NCI-H128 (cell line): ENCODE data around the gene FAM13A.

Experiments
- DNase-seq: peaks from one replicate; lab custom pipeline; 2025; ENCODE audit not compliant: unreplicated experiment; lab: John Stamatoyannopoulos, UW

The FAM13A gene

DNA sequence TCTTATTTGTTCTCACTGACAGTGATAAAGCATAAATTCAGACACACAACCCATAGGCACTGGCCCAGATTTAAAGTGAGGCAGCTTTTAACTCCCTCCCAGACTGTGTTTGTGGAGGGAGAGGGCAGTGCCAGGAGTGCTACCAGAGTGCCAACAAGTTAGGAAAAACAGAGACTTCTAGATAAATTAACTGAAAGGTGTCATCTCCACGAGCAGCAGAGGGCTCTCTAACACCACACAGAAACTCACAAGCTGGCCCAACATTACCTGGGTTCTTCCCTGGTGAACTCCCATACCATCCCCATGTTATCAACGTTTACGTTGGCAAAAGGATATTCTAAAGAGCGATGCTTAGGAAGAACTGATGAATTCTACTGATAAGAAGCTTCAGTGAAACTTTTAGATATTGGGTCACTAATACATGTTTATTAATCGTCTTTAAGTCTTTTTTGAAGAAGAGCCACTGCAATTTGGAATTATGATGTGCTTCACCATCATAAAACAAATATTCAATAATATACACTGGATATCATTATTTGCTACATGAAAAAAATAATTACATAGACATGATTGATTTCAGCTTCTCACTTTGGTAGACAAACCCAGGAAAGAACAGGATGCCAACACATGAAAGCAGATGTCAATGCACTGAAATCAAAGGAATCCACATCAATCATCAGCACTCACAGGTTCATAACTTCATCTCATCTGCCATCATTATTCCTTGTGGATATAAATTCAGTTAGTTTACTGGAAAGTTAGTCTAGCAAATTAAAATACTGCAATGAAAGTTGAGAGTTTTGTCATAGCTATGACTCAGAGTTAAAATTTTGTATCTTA is 238.1 kb downstream of the FAM13A start:
- peak; percentile 34 for DNase-seq

DNA sequence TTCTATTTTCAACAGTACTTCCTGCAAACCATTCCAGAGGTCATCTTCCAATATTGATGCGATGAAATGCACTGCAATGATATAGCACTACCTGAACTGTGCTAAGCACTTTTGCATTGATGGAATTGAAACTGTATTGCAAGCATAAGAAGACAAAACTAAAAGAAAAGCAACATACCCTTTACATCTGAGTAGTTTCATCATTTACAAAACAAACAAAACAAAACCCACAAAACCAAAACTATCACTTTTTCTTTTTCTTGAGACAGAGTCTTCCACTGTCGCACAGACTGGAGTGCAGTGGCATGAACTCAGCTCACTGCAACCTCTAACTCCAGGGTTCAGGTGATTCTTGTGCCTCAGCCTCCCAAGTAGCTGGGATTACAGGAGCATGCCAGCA is 239.2 kb downstream of the FAM13A start:
- DNase-seq = no peak

DNA sequence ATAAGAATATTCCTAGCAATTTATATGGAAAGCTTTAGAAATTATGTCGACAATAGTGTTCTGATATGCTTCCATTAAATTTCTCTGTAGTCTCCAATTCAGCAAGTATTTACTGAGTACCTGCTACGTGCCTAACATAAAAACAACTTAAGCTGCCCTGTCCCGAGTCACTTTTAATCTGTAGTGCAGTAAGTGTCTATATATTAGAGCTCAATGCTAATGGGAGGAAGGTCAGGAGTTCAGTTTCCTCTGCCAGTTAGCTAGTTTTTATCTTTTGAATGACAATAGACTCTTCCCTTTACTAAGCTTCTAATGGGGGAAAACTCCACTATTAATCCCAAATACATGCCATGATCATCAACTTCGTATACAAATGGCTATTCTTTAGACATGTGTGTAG is 240.6 kb downstream of the FAM13A start:
- no peak for DNase-seq

DNA sequence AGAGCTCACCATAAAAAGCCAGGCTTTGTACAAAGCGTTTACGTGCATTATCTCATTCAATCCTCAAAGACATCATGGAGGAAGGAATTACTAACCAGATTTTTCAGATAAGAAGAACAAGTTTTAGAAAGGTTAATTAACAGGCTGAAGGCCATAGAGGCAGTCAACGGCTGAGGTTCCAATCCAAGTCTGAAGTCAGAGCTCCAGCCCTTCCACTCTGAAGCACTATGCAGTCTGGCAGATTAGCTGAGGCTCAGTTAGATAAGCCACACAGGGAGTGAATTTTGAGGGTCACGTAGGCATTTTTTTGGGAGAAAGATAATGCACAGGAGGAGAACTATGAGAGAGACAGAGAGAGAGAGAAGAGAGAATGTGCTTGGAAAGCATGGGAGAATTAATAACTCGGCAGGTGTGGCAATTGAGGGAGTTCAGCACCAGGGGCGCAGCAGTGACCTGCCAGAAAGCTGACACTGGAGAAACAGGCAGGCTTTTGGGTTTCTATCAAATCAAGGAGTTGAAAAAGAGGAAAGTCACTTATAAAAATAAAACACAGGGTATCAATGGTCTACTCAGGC is 242.9 kb downstream of the FAM13A start:
- DNase-seq = no peak

GRCh38 chr4:88813013-88813412 is 244.0 kb downstream of the FAM13A start:
- DNase-seq = no peak

GRCh38 chr4:88812420-88812819 is 244.6 kb downstream of the FAM13A start:
- no peak for DNase-seq

DNA sequence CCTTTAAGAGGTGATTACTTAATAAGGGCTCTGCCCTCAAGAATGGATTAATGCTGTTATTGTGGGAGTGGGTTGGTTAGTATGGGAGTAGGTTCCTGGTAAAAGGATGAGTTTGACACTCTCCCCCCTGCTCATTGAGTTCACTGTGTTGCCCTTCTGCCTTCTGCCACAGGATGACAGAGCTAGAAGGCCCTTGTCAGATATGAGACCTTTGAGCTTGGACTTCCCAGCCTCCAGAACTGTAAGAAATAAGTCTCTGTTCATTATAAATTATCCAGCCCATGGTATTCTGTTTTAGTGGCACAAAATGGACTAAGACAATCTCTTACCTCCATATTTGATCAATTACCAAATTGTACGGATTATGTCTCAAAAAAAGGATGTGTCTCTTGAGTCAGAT is 245.1 kb downstream of the FAM13A start:
- no peak for DNase-seq

DNA sequence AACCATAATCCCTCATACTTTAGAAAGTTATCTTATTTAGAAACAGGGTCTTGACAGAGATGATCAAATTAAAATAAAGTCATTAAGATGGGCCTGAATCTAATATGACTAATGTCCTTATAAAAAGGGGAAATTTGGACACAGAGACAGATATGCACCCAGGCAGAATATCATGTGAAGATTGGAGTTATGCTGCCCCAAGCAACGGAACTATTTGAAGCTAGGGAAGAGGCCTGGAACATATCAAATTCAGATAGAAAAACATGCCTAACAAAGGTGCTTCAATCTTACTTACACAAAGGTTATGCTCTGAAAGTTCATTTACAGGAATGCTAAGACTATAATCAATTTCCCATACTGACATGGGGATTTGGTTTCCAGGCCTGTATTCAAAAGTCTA is 246.7 kb downstream of the FAM13A start:
- no peak for DNase-seq

DNA sequence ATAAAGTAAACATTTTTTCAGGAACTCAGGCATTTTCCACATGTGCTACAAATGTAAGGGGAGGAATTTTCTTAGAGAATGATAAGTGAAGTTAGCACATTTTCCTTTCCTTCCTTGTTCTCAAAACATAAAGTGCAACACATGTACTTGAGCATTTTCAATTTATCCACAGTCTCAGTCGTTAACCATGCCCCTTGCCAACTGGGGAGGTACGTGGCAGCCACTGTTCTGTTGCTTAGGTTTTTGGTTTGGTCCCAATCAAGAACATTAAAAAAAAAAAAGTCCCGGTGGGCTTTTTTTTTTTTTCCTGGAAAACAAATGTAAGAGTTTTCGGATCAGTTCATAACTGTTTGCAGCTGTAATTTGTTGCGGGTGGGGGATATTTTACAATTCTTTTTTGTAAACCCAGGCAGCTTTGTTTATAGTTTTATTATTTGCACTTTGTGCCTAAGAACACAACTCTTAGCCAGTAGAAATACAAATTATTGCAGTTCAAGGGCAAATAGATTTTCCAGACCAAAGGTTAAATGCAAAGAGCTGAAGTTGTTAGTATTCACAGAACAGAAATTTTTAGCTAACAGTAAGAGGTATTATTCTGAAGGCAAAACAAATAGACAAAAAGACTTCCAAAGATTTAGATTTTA is 247.3 kb downstream of the FAM13A start:
- no peak for DNase-seq

- no peak for DNase-seq
Measured at GRCh38 chr4:88809101-88809500, 247.9 kb downstream of the FAM13A start.

DNA sequence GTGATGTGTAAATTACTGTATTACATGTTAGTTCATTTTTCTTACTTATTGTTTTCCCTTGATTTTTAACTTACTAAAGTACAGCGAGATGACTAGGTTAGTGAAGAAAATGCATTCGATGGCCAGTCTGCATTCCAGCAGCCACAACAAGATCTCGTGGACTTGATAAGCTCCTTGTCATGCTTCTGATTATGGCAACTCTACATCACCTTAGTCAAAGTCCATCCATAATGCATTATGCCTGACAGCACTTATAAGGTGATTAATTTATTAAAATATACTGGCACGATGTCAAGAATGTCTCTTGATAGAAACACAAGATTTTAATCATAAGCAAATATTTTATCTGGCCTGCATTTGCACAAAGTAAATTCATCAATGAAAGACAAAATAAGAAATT is 249.5 kb downstream of the FAM13A start:
- no peak for DNase-seq

DNA sequence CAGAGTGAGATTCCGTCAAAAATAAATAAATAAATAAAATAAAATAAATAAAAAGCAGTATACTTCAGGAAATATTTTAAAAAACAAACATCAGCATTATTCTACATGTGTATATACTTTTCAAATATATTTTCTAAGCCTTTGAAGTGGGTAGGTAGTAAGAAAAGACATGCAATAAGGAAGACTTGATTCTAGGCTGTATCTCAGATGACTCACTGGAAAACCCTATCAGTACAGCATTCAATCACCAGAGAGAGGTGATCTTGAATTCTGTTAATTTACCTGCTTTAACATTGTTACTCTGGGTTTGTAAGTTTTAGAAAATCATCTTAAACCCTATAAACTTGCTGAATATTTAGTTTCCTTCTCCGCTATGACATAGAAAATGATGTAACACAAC is 252.8 kb downstream of the FAM13A start:
- no peak for DNase-seq

GRCh38 chr4:88803600-88804096 is 253.3 kb downstream of the FAM13A start:
- no peak for DNase-seq

GRCh38 chr4:88802585-88803286 is 254.2 kb downstream of the FAM13A start:
- no peak for DNase-seq

GRCh38 chr4:88802138-88802537 is 254.8 kb downstream of the FAM13A start:
- DNase-seq = no peak

DNA sequence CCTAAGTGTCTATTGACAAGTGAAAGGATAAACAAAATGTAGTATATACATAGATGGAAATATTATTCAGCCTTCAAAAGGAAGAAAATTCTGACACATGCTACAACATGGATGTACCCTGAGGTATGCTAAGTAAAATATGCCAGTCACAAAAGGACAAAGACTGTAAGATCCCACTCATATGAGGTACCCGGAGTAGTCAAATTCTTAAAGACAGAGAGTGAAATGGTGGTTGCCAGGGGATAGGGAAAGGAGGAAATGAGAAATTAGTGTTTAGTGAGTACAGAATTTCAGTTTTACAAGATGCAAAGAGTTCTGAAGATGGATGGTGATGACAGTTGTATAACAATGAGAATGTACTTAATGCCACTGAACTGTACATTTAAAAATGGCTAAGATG is 257.1 kb downstream of the FAM13A start:
- DNase-seq = no peak

- no peak for DNase-seq
Measured at GRCh38 chr4:88797725-88798124, 259.3 kb downstream of the FAM13A start.

DNA sequence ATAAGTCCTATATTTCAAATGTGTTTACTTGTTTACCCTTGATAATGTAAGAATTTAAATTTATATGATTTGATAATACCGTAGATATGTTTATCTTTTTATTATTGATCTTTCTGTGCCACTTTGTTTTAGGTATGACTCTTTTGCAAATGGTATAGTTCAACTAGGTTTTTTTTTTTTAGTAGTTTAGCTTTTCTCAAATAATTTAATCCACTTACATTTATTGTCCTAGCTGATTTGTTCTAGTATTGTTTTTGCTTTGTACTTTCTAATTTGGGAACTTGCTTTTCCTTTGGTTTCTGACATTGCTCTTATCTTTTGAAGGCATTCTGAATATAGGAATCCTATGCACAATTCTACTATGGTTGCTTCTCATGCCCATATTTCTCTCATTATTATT is 260.4 kb downstream of the FAM13A start:
- no peak for DNase-seq

DNA sequence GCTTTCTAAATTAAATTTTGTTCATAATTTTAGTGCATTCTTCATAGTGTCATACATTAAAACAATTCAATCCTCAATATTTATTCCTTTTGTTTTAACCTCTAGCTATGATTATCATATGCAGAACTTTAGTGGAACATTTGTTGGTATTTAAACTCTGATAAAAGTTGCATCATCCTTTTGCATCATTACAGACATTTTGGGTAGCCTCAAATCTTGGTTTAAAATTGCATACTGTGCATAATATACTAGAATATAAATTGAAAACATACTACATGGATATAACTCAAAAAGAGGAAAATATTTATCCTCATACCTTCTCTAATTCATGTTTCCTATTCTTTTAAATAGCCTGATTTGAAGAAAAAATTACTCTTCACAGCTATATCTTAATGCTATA is 262.0 kb downstream of the FAM13A start:
- no peak for DNase-seq

- no peak for DNase-seq
Measured at GRCh38 chr4:88794087-88794690, 262.8 kb downstream of the FAM13A start.

GRCh38 chr4:88793475-88793874 is 263.5 kb downstream of the FAM13A start:
- DNase-seq = no peak
